Sigmoid colon (tissue), 3 donors: Measurements from ENCODE around the gene ATF1.

Experiments
- POLR2A ChIP-seq, 2 donors: fragments of 450-650 bp; IDR thresholded peaks; one replicate each; pipeline ENCODE4 v1.6.1; 2016; ENCODE audit warnings: antibody characterized with exemption in 2 of 2, mild to moderate bottlenecking in 2 of 2, moderate library complexity in 2 of 2
- TF ChIP-seq, protein P1 (sequence below), 4 experiments: fragments of 450-650 bp in 3 of 4; fragments of 200-600 bp in 1 of 4; IDR thresholded peaks; one replicate each; pipeline ENCODE4 v1.5.1; 2016 to 2019; ENCODE audit warnings: antibody characterized with exemption in 4 of 4, mild to moderate bottlenecking in 3 of 4, moderate library complexity in 2 of 4

DNA sequence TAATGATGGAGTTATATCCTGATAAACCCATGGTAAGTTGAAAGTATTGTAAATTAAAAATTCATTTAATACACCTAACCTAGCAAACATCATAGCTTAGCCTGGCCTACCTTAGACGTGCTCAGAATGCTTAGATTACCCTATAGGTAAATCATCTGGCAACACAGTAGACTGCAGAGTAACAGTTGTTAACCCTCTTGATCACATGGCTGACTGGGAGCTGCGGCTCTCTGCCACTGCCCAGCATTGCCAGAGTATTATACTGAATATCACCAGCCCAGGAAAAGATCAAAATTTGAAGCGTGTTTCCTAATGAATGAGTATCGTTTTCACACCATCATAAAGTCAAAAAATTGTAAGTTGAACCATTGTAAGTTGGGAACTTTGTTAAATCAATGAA lies 61.0 kb downstream of the ATF1 start:
- TF ChIP-seq, protein P1, sequence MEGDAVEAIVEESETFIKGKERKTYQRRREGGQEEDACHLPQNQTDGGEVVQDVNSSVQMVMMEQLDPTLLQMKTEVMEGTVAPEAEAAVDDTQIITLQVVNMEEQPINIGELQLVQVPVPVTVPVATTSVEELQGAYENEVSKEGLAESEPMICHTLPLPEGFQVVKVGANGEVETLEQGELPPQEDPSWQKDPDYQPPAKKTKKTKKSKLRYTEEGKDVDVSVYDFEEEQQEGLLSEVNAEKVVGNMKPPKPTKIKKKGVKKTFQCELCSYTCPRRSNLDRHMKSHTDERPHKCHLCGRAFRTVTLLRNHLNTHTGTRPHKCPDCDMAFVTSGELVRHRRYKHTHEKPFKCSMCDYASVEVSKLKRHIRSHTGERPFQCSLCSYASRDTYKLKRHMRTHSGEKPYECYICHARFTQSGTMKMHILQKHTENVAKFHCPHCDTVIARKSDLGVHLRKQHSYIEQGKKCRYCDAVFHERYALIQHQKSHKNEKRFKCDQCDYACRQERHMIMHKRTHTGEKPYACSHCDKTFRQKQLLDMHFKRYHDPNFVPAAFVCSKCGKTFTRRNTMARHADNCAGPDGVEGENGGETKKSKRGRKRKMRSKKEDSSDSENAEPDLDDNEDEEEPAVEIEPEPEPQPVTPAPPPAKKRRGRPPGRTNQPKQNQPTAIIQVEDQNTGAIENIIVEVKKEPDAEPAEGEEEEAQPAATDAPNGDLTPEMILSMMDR (IDR thresholded peaks at IDR 0.05) = no peak
- TF ChIP-seq POLR2A (IDR thresholded peaks at IDR 0.05) = no peak
